Fibroblast of the aortic adventitia (primary cell): ENCODE measurements around the gene GLI3. TPM values are rescaled to one million over a fixed set of nuclear protein-coding genes. Genes with fewer than 3 reads are reported as not detected.

Source experiments
- DNase-seq: peaks from one replicate; pipeline ENCODE4 v3.0.0-alpha.2; 2010; ENCODE audit warnings: low read depth
- H3K4me3 ChIP-seq: 2 replicates; pipeline ENCODE4 v1.5.1; 2011; ENCODE audit warnings: low read depth, mild to moderate bottlenecking, control low read depth, low read length, moderate library complexity
- total RNA-seq: library from RNA; depleted of rRNA; stranded (reverse); fragments of >200 nt; gene quantifications from 2 replicates; pipeline ENCODE4 v1.2.3, GENCODE V29; 2012; ENCODE audit warnings: low replicate concordance
- TF ChIP-seq, protein P1 (sequence below): IDR thresholded peaks from 2 replicates; pipeline ENCODE4 v1.5.1; 2011; ENCODE audit warnings: mild to moderate bottlenecking, low read length, control low read depth, inconsistent platforms; ENCODE audit not compliant: insufficient read depth

The GLI3 gene
- total RNA-seq, 1 donor, result 7.0 TPM

DNA sequence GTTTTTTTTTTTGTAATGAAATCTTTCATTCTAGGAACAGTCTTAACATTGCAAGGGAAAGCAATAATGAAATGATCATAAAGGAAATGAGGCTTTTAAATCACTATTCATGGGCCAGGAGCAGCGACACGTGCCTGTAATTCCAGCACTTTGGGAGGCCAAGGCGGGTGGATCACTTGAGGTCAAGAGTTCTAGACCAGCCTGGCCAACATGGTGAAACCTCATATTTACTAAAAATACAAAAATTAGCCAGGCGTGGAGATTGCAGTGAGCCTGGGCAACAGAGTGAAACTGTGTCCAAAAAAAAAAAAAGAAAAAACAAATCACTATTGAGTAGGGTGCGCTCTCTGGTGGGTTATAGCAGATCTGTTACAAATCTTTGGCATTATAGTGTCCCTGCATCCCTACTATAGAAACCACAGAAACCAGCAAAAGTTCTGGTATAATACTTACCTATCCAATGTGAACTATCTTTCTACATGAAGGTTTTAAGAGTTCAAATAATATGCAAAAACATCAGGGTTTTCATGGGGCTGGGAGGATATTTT is 72.1 kb downstream of the GLI3 start:
- no peak overlapping the region for H3K4me3 ChIP-seq
- no peak for DNase-seq
- TF ChIP-seq, protein P1, sequence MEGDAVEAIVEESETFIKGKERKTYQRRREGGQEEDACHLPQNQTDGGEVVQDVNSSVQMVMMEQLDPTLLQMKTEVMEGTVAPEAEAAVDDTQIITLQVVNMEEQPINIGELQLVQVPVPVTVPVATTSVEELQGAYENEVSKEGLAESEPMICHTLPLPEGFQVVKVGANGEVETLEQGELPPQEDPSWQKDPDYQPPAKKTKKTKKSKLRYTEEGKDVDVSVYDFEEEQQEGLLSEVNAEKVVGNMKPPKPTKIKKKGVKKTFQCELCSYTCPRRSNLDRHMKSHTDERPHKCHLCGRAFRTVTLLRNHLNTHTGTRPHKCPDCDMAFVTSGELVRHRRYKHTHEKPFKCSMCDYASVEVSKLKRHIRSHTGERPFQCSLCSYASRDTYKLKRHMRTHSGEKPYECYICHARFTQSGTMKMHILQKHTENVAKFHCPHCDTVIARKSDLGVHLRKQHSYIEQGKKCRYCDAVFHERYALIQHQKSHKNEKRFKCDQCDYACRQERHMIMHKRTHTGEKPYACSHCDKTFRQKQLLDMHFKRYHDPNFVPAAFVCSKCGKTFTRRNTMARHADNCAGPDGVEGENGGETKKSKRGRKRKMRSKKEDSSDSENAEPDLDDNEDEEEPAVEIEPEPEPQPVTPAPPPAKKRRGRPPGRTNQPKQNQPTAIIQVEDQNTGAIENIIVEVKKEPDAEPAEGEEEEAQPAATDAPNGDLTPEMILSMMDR, result no peak

DNA sequence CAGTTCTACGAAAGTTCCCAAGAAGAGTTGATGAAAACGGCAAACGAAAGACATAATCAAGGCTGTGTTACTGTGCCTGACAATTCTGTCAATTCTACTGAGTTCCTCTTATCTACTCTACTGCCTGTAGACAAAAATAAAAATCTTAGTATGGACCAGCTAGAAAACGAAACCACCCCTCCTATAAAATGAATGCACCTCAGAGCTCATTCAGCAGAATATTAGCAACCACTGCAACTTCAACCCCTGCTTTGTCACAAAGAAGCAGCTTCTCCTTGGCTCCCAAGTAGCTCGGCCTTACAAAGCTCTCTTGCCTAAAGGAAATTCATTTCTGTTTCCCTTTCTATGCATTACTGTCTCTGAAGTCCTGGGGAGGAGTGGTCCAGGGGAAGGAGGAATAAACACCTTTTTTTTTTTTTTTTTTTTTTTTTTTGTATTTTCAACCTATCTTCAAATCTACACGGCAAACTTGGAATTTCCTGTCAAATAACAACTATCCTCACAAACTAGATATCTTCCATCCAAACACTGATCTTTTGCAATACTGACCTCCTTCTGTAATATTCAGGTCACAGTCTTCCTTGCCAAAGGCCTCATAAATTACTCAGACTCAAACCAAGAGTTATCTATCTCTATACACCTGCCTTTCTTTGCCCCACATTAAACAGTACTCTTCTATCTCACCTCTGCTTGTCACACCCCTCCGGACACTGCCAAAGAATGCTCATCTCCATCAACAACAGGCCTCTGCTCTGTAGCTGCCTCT is 74.3 kb downstream of the GLI3 start:
- no peak for DNase-seq
- TF ChIP-seq, protein P1, result no peak
- no peak overlapping the region for H3K4me3 ChIP-seq

DNA sequence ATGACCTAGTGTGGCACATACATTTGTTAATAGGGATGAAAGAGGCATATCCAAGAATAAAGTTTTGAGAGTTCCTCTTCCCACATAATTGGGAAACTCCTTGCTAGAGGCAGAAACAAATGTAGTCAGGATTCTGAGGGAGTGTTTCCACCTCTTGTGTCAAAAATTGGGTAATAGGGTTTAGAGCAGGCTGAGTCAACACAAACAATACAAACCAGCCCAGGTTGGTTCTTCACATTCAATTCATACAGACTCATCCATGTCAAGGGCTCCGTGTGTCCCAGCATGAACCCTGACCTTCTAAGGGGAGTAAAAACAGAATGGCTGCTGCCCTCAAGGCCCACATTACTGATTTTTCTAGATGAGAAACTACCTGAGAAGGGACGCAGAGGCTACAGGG is 75.3 kb downstream of the GLI3 start:
- TF ChIP-seq, protein P1, result no peak
- no peak for DNase-seq
- no peak overlapping the region for H3K4me3 ChIP-seq

DNA sequence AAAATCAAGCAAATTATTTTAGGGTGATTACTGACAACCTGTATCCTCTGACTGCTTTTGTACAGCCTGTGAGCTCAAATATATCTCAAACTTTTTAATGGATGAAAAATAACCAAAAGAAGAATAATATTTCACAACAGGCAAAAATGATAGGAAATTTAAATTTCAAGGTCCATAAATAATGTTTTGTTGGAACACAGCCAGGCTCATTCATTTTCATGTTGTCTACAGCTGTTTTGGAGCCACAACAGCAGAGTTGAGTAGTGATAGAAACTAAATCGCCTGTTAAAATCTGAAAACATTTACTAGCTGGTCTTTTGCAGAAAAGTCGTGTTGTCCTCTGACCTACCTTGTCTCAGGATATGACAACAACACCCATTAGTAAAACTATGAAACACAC is 75.9 kb downstream of the GLI3 start:
- TF ChIP-seq, protein P1, result no peak
- no peak overlapping the region for H3K4me3 ChIP-seq
- DNase-seq, result no peak

DNA sequence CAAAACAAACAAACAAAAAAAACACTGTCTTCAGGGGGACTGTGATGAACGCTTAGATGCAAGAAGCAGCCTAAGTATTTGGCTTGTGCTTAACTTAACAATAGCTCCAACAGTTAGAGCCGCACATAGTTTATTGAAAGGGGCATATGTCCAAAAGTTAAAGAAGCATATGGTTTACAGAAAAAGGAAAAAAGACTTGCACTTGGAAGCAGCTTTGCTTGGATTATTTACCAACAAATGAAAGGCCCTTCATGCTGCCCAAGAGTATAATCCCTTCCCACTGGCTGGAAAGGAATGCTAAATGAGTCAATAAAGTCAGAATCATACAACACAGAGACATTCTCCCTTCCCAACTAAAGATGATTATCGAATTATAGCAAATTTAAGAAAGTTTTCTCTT is 77.9 kb downstream of the GLI3 start:
- H3K4me3 ChIP-seq, result no peak overlapping the region
- TF ChIP-seq, protein P1, result no peak
- DNase-seq, result no peak

DNA sequence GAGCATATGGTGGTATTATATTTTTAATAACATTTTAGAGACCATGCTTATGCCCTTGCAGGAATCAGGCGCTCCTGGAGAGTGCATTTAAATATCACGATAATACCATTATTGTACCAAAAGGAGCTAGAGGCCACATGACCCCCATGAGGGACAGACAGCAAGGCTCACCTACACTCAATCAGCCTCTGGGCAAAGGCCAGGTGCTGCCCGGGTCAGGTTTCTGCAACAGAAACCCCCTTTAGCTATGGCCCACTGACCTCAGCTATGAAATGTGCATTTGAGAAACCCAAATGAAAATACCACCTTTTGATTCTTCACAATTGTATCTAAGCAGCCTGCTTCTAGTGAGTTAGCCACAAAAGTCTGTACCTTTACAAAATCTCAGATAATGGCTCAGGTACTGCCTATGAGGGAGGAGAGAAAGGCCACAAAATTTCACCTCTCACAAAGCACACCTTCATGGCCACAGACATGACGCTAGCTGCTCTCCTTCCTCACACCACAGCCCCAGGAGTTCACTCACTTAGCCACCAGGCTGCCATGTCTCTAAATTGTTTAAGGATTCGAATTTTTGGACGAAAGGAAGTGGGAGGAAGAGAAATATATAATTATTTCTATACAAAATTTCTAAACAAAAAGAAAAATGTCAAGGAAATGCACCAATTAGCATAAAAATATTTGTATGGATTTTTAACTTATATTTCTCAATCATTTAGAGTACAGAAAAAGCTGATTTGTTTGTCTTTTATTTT is 79.9 kb downstream of the GLI3 start:
- DNase-seq, result no peak
- TF ChIP-seq, protein P1, result no peak
- no peak overlapping the region for H3K4me3 ChIP-seq
